T-helper 1 cell treated with Interleukin-12 subunit alpha and Interleukin-12 subunit beta and Interleukin-4 antibody, amounts not matched to agents 30 μg/mL and 1 μg/mL, for 36 hours (primary cell): ENCODE results near the gene EFCAB6.

Experiments used
- H3K27ac Mint-ChIP-seq: one replicate; pipeline ENCODE4 v1.8.0; 2021; ENCODE audit warnings: mild to moderate bottlenecking, mixed read lengths
- H3K27me3 Mint-ChIP-seq: one replicate; pipeline ENCODE4 v1.8.0; 2021; ENCODE audit warnings: low read depth, mixed read lengths
- H3K36me3 Mint-ChIP-seq: one replicate; pipeline ENCODE4 v1.8.0; 2021; ENCODE audit warnings: low read depth, mixed read lengths
- H3K4me1 Mint-ChIP-seq: one replicate; pipeline ENCODE4 v1.8.0; 2021; ENCODE audit warnings: low read depth, mixed read lengths
- H3K4me3 Mint-ChIP-seq: one replicate; pipeline ENCODE4 v1.8.0; 2021; ENCODE audit warnings: mild to moderate bottlenecking, moderate library complexity, mixed read lengths
- H3K9me3 Mint-ChIP-seq: one replicate; pipeline ENCODE4 v1.8.0; 2021; ENCODE audit warnings: mixed read lengths

The EFCAB6 gene

GRCh38 chr22:43783777-43784176 lies 28.3 kb downstream of the EFCAB6 start:
- H3K4me1 Mint-ChIP-seq = no peaks in the 10 kb centered on the region
- H3K4me3 Mint-ChIP-seq = no peak overlapping the region
- no peaks in the 10 kb centered on the region for H3K27me3 Mint-ChIP-seq
- H3K36me3 Mint-ChIP-seq = no peaks in the 10 kb centered on the region
- no peaks in the 10 kb centered on the region for H3K9me3 Mint-ChIP-seq
- H3K27ac Mint-ChIP-seq = no peak overlapping the region

DNA sequence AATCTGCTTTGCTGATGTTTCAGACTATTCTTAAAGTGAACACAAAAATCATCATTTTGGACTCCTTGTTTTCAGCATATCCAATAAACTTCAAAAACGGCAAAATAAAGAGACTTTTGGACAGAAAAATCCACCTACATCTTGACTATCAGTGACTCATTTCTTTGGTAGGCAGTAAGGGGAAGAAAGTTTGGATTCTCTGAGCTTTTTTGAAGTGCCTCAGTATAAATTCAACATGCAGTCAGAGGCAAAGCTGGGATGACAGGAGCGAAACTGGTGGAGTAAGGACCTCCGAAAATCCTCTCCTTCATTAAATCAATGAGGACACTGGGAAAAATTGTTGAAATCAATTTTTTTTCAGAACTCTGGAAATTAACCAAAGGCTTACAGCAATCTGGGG lies 29.7 kb downstream of the EFCAB6 start:
- H3K9me3 Mint-ChIP-seq = no peaks in the 10 kb centered on the region
- no peaks in the 10 kb centered on the region for H3K4me1 Mint-ChIP-seq

DNA sequence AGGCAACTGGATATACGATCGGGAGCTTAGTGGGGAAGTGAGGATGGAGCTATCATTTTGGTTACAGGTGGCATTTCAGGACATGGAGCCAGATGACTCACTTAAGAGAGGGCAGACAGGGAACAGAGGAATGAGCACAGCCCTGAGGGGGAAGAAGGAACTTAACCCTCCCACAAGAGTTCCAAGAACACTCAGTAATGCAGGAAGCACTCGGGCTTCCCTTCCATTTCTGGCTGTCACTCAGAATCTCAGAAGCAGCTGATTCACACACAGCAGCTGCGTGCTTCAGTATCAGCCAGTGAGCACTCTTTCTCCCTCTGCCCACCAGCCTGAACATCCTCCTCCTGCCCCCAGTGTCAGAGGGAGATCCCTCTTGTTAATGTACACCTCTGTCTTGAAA lies 34.8 kb downstream of the EFCAB6 start:
- Mint-ChIP-seq H3K4me1 (no peaks in the 10 kb centered on the region), H3K9me3 (no peaks in the 10 kb centered on the region), H3K27me3 (peaks cover 5% of the 10 kb centered on the region), H3K4me3 (no peak overlapping the region), H3K27ac (no peak overlapping the region), H3K36me3 (no peaks in the 10 kb centered on the region)

More for the DNA sequence above, 29.7 kb downstream of the EFCAB6 start:
- Mint-ChIP-seq H3K4me3 (no peak overlapping the region), H3K27me3 (no peaks in the 10 kb centered on the region), H3K36me3 (no peaks in the 10 kb centered on the region), H3K27ac (no peak overlapping the region)

- H3K9me3 Mint-ChIP-seq = no peaks in the 10 kb centered on the region
- H3K4me3 Mint-ChIP-seq = no peak overlapping the region
- H3K27ac Mint-ChIP-seq = no peak overlapping the region
- peaks cover 5% of the 10 kb centered on the region for H3K27me3 Mint-ChIP-seq
- no peaks in the 10 kb centered on the region for H3K4me1 Mint-ChIP-seq
- no peaks in the 10 kb centered on the region for H3K36me3 Mint-ChIP-seq
Measured at GRCh38 chr22:43776081-43776670, 35.9 kb downstream of the EFCAB6 start.

DNA sequence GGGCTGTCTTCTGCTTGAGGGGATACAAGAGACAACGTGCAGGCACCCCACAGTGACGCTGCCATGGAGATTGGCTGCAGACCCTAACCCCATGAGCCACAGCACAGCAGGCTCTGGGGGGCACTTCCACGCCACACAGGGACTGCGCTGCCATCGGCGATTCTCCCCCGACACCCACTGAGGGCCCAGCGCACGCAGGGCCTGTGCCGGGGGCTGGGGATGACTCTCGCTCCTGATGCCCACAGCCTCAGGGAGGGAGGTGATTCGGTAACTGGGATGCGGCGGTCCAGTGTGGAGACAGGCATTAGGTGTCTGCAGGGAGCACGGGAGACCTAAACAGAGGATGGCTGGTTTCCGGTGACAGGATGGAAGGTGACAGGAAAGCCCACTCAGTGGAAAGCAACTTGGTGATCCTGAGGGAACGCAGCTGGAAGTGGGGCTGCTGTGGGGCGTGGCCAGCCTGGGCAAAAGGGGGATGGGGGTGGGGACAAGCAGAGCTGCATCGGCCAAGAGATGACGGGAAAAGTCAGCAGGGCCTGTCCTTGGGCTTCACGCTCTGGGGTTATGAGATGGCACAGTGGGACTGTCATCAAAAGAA lies 37.7 kb downstream of the EFCAB6 start:
- Mint-ChIP-seq H3K4me3 (no peak overlapping the region), H3K9me3 (no peaks in the 10 kb centered on the region), H3K27ac (no peak overlapping the region), H3K4me1 (no peaks in the 10 kb centered on the region), H3K27me3 (peaks cover 5% of the 10 kb centered on the region), H3K36me3 (no peaks in the 10 kb centered on the region)

GRCh38 chr22:43772831-43773230 lies 39.3 kb downstream of the EFCAB6 start:
- Mint-ChIP-seq H3K27me3 (peaks cover 15% of the 10 kb centered on the region), H3K9me3 (no peaks in the 10 kb centered on the region), H3K36me3 (no peaks in the 10 kb centered on the region), H3K27ac (no peak overlapping the region), H3K4me3 (no peak overlapping the region), H3K4me1 (no peaks in the 10 kb centered on the region)

GRCh38 chr22:43755452-43755851 lies 56.7 kb downstream of the EFCAB6 start:
- H3K9me3 Mint-ChIP-seq = no peaks in the 10 kb centered on the region
- H3K4me3 Mint-ChIP-seq = no peak overlapping the region
- H3K36me3 Mint-ChIP-seq = no peaks in the 10 kb centered on the region
- no peak overlapping the region for H3K27ac Mint-ChIP-seq
- peaks cover 8% of the 10 kb centered on the region for H3K27me3 Mint-ChIP-seq
- no peaks in the 10 kb centered on the region for H3K4me1 Mint-ChIP-seq

DNA sequence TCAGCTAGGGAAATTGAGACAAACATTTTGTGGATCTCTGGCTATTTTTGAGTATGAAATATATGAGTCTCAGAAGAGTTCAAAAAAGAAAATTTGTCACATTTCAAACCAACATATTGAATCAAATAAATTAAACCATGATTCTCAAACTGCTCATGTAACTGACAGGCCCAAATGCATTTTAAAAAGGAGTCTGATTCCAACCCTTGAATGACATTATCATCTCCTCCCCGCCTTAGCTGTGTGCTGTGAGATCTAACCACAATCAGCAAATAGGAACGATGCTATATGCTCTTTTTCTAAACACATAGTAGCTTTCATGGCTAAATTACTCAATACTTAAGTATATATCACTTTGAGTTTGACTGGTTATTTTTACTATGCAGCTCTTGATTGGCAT lies 57.1 kb downstream of the EFCAB6 start:
- Mint-ChIP-seq H3K27me3 (peaks cover 8% of the 10 kb centered on the region), H3K4me1 (no peaks in the 10 kb centered on the region), H3K27ac (no peak overlapping the region), H3K4me3 (no peak overlapping the region), H3K9me3 (no peaks in the 10 kb centered on the region), H3K36me3 (no peaks in the 10 kb centered on the region)

DNA sequence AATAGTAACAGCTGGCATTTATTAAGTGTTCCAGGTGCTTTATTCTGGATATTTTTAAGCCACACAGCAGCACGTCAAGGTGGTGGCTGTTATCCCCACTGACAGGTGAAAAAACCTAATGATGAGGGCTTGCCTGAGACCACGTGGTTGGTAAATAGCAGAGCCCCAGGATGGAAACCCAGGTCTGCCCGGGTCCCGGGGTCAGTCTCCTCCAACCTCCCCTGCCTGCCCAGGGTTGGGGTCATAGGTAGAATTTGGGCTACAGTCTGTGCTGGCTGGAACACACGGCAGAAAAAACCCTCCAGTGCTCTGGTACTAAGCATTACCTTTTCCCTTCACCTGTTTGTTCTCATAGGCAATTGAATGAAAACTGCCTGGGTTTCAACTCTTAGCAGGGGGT lies 57.9 kb downstream of the EFCAB6 start:
- Mint-ChIP-seq H3K4me1 (no peaks in the 10 kb centered on the region), H3K9me3 (no peaks in the 10 kb centered on the region), H3K27ac (no peak overlapping the region), H3K27me3 (peaks cover 8% of the 10 kb centered on the region), H3K36me3 (no peaks in the 10 kb centered on the region), H3K4me3 (no peak overlapping the region)

DNA sequence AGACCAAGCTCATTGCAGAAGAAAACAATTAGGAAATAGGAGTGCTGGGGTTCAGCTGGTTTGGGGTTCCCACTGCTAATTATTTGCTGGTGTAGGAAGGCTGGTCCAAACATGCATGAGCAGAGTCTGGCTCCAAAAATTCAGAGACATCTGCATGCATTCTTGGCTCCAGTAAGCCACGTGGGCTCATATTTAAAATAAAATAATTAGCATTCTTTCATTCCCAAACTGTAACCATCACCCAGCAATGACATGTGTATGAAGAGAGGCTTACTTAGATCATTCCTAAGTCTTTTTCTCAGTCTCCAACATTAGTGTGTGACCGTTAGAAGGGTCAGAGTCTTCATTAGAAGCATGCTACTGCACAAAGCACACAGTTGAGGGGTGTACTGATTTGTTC lies 58.4 kb downstream of the EFCAB6 start:
- H3K4me1 Mint-ChIP-seq = no peaks in the 10 kb centered on the region
- no peaks in the 10 kb centered on the region for H3K36me3 Mint-ChIP-seq
- H3K27ac Mint-ChIP-seq = no peak overlapping the region
- H3K9me3 Mint-ChIP-seq = no peaks in the 10 kb centered on the region
- peaks cover 8% of the 10 kb centered on the region for H3K27me3 Mint-ChIP-seq
- H3K4me3 Mint-ChIP-seq = no peak overlapping the region

DNA sequence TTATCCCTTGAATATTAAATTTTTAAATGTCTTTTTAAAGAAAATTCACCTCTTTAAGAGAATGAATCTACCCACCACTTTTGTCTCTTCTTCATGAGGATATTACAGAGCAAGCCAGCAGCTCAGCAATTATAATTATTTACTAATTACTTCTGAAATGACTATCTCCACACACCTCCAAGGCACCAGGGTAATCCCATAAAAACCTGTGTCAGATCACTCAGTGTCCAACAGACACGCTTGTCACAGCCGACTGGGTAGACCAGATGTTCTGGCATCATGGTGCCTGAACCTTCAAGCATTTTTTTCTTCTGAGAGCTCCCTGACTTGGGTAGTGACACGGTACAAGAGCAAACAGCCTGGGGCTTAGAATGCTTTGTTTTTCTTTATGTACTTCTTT lies 61.4 kb downstream of the EFCAB6 start:
- Mint-ChIP-seq H3K27ac (no peak overlapping the region), H3K27me3 (peaks cover 4% of the 10 kb centered on the region), H3K4me1 (no peaks in the 10 kb centered on the region), H3K9me3 (no peaks in the 10 kb centered on the region), H3K36me3 (no peaks in the 10 kb centered on the region), H3K4me3 (no peak overlapping the region)

- Mint-ChIP-seq H3K27me3 (no peaks in the 10 kb centered on the region), H3K4me3 (no peak overlapping the region), H3K36me3 (no peaks in the 10 kb centered on the region), H3K9me3 (no peaks in the 10 kb centered on the region), H3K4me1 (no peaks in the 10 kb centered on the region), H3K27ac (no peak overlapping the region)
Measured at GRCh38 chr22:43749473-43749872, 62.6 kb downstream of the EFCAB6 start.

DNA sequence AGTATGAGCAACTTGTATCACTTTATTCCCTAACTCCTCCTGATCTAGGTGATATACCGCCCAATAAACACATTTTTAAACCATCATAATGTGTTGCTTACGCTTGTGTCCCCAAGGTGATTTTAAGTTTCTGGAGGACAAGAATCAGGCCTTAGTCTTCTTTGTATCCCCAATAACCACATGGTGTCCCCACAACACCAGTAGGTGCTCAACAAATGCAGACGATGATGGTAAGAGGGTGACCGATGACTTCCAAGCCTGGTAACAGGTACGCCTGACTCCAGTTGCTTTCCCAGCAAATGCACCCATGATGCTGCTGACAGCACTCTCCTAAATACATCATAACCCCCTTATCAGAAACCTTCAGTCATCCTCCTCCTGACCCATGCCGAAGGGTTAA lies 64.2 kb downstream of the EFCAB6 start:
- Mint-ChIP-seq H3K9me3 (no peaks in the 10 kb centered on the region), H3K27ac (no peak overlapping the region), H3K27me3 (no peaks in the 10 kb centered on the region), H3K36me3 (no peaks in the 10 kb centered on the region), H3K4me1 (no peaks in the 10 kb centered on the region), H3K4me3 (no peak overlapping the region)

GRCh38 chr22:43747058-43747457 lies 65.0 kb downstream of the EFCAB6 start:
- Mint-ChIP-seq H3K36me3 (no peaks in the 10 kb centered on the region), H3K4me3 (no peak overlapping the region), H3K27me3 (no peaks in the 10 kb centered on the region), H3K27ac (no peak overlapping the region), H3K4me1 (no peaks in the 10 kb centered on the region), H3K9me3 (no peaks in the 10 kb centered on the region)

- Mint-ChIP-seq H3K9me3 (no peaks in the 10 kb centered on the region), H3K4me1 (no peaks in the 10 kb centered on the region), H3K36me3 (no peaks in the 10 kb centered on the region), H3K4me3 (no peak overlapping the region), H3K27ac (no peak overlapping the region), H3K27me3 (no peaks in the 10 kb centered on the region)
Measured at GRCh38 chr22:43745783-43746356, 66.2 kb downstream of the EFCAB6 start.
